Measurements from ENCODE around the gene INSYN2A. TPM values are rescaled to one million over a fixed set of nuclear protein-coding genes. Genes with fewer than 3 reads are reported as not detected.

INSYN2A gene
- total and polyA plus RNA-seq, 2 experiments from 2014 or later = 0.28 to 1.3 TPM

GRCh38 chr10:127198721-127199120 is 2.3 kb upstream of the INSYN2A start:
- peaks cover 12% of the 10 kb centered on the region; the same call in 1 of the 2 replicates for H3K4me1 ChIP-seq (ENCODE audit: insufficient read depth)
- no peaks in the 10 kb centered on the region; the same call in 1 of the 2 replicates for H3K79me2 ChIP-seq (replicated peaks; ENCODE audit: insufficient read depth)
- Mint-ChIP-seq H3K36me3 (ENCODE audit: low read depth) (no peaks in the 10 kb centered on the region; the same call in 2 of the 3 replicates), H3K9me3 (no peaks in the 10 kb centered on the region), H3K27me3 (ENCODE audit: insufficient read depth, low read depth, poor library complexity) (peaks cover 16% of the 10 kb centered on the region), H3K4me1 (peaks cover 25% of the 10 kb centered on the region), H3K4me3 (no peak overlapping the region), H3K27ac (no peak overlapping the region)
- TF ChIP-seq EZH2phosphoT487 (IDR thresholded peaks at IDR 0.05; ENCODE audit: unreplicated experiment) (no peak), JUNB (IDR thresholded peaks at IDR 0.05; ENCODE audit: unreplicated experiment) (no peak), REST (IDR thresholded peaks at IDR 0.05; ENCODE audit: unreplicated experiment) (no peak), ETS1 (IDR thresholded peaks at IDR 0.05) (no peak), ZNF331 (CRISPR knock-in tag; IDR thresholded peaks at IDR 0.05; ENCODE audit: low read depth) (no peak), ZNF114 (CRISPR knock-in tag; IDR thresholded peaks at IDR 0.05) (no peak), STAT1 (IDR thresholded peaks at IDR 0.05; ENCODE audit: unreplicated experiment) (no peak), NANOG (IDR thresholded peaks at IDR 0.05; ENCODE audit: borderline replicate concordance) (no peak), POLR2AphosphoS5 (IDR thresholded peaks at IDR 0.05; ENCODE audit: low read depth) (no peak), CREB1 (CRISPR knock-in tag; IDR thresholded peaks at IDR 0.05; ENCODE audit: low read depth) (no peak), EZH2 (IDR thresholded peaks at IDR 0.05; ENCODE audit: low read depth, unreplicated experiment) (no peak)
- TF ChIP-seq, protein P1, sequence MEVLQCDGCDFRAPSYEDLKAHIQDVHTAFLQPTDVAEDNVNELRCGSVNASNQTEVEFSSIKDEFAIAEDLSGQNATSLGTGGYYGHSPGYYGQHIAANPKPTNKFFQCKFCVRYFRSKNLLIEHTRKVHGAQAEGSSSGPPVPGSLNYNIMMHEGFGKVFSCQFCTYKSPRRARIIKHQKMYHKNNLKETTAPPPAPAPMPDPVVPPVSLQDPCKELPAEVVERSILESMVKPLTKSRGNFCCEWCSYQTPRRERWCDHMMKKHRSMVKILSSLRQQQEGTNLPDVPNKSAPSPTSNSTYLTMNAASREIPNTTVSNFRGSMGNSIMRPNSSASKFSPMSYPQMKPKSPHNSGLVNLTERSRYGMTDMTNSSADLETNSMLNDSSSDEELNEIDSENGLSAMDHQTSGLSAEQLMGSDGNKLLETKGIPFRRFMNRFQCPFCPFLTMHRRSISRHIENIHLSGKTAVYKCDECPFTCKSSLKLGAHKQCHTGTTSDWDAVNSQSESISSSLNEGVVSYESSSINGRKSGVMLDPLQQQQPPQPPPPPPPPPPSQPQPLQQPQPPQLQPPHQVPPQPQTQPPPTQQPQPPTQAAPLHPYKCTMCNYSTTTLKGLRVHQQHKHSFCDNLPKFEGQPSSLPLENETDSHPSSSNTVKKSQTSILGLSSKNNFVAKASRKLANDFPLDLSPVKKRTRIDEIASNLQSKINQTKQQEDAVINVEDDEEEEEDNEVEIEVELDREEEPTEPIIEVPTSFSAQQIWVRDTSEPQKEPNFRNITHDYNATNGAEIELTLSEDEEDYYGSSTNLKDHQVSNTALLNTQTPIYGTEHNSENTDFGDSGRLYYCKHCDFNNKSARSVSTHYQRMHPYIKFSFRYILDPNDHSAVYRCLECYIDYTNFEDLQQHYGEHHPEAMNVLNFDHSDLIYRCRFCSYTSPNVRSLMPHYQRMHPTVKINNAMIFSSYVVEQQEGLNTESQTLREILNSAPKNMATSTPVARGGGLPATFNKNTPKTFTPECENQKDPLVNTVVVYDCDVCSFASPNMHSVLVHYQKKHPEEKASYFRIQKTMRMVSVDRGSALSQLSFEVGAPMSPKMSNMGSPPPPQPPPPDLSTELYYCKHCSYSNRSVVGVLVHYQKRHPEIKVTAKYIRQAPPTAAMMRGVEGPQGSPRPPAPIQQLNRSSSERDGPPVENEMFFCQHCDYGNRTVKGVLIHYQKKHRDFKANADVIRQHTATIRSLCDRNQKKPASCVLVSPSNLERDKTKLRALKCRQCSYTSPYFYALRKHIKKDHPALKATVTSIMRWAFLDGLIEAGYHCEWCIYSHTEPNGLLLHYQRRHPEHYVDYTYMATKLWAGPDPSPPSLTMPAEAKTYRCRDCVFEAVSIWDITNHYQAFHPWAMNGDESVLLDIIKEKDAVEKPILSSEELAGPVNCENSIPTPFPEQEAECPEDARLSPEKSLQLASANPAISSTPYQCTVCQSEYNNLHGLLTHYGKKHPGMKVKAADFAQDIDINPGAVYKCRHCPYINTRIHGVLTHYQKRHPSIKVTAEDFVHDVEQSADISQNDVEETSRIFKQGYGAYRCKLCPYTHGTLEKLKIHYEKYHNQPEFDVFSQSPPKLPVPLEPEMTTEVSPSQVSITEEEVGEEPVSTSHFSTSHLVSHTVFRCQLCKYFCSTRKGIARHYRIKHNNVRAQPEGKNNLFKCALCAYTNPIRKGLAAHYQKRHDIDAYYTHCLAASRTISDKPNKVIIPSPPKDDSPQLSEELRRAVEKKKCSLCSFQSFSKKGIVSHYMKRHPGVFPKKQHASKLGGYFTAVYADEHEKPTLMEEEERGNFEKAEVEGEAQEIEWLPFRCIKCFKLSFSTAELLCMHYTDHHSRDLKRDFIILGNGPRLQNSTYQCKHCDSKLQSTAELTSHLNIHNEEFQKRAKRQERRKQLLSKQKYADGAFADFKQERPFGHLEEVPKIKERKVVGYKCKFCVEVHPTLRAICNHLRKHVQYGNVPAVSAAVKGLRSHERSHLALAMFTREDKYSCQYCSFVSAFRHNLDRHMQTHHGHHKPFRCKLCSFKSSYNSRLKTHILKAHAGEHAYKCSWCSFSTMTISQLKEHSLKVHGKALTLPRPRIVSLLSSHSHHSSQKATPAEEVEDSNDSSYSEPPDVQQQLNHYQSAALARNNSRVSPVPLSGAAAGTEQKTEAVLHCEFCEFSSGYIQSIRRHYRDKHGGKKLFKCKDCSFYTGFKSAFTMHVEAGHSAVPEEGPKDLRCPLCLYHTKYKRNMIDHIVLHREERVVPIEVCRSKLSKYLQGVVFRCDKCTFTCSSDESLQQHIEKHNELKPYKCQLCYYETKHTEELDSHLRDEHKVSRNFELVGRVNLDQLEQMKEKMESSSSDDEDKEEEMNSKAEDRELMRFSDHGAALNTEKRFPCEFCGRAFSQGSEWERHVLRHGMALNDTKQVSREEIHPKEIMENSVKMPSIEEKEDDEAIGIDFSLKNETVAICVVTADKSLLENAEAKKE (CRISPR knock-in tag; IDR thresholded peaks at IDR 0.05) = no peak
- TF ChIP-seq, protein P2, sequence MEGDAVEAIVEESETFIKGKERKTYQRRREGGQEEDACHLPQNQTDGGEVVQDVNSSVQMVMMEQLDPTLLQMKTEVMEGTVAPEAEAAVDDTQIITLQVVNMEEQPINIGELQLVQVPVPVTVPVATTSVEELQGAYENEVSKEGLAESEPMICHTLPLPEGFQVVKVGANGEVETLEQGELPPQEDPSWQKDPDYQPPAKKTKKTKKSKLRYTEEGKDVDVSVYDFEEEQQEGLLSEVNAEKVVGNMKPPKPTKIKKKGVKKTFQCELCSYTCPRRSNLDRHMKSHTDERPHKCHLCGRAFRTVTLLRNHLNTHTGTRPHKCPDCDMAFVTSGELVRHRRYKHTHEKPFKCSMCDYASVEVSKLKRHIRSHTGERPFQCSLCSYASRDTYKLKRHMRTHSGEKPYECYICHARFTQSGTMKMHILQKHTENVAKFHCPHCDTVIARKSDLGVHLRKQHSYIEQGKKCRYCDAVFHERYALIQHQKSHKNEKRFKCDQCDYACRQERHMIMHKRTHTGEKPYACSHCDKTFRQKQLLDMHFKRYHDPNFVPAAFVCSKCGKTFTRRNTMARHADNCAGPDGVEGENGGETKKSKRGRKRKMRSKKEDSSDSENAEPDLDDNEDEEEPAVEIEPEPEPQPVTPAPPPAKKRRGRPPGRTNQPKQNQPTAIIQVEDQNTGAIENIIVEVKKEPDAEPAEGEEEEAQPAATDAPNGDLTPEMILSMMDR (conservative IDR thresholded peaks at IDR 0.05; ENCODE audit: low read depth in 2 of 2) = no peak
- H3F3A ChIP-seq (replicated peaks; ENCODE audit: low read depth) = no peaks in the 10 kb centered on the region
- no peak overlapping the region for H3K4me3 ChIP-seq
- H4K20me1 ChIP-seq (replicated peaks; ENCODE audit: insufficient read depth) = peaks cover 3% of the 10 kb centered on the region; the same call in 1 of the 2 replicates
- H3K9me2 ChIP-seq (ENCODE audit: insufficient read depth) = no peaks in the 10 kb centered on the region
- no peaks in the 10 kb centered on the region for H3K36me3 ChIP-seq (ENCODE audit: insufficient read depth)
- H2AFZ ChIP-seq = no peak overlapping the region
- no peak overlapping the region for H3K27ac ChIP-seq (ENCODE audit: low read depth)
- H3K27me3 ChIP-seq (ENCODE audit: insufficient read depth) = peaks cover 36% of the 10 kb centered on the region
- DNase-seq (ENCODE audit: low spot score) (no peak), ATAC-seq (no peak)
- H3K4me2 ChIP-seq = no peak overlapping the region

Data from GM23338 (cell line).